Islet precursor cell (in vitro differentiated cells): Measurements from ENCODE around the gene KRTAP10-9.
"Not testable (repeated sequence)": the region's sequence is repeated elsewhere in the genome, so short reads cannot be mapped to it uniquely, and the experiment has no call there.

Source experiments
- DNase-seq: peaks from one replicate; pipeline ENCODE4 v3.0.0-alpha.2; 2018

Gene KRTAP10-9

GRCh38 chr21:44626673-44627143, at the start of gene KRTAP10-9:
Gene KRTAP10-9 (plus strand): TSS chr21:44627093. CDS start chr21:44627172, 79 bp downstream.
- DNase-seq = no peak

GRCh38 chr21:44578371-44579055, 48.4 kb upstream of the KRTAP10-9 start:
- DNase-seq = peak; percentile 41

GRCh38 chr21:44579056-44579832, 47.6 kb upstream of the KRTAP10-9 start:
- peak; percentile 35 for DNase-seq

GRCh38 chr21:44579833-44580144, 47.1 kb upstream of the KRTAP10-9 start:
- DNase-seq = peak; percentile 43

GRCh38 chr21:44580231-44580821, 46.6 kb upstream of the KRTAP10-9 start, which contains the start of gene KRTAP10-5:
Gene KRTAP10-5 (minus strand): TSS chr21:44580604. CDS start chr21:44580578, 26 bp downstream.
- DNase-seq = peak; percentile 37

- no peak for DNase-seq
These were observed 45.7 kb upstream of the KRTAP10-9 start for GRCh38 chr21:44581158-44581557.

GRCh38 chr21:44582055-44582454, 44.8 kb upstream of the KRTAP10-9 start:
- no peak for DNase-seq

- DNase-seq = no peak
These were observed 43.6 kb upstream of the KRTAP10-9 start for GRCh38 chr21:44583089-44583799.

- no peak for DNase-seq
These were observed 43.1 kb upstream of the KRTAP10-9 start for GRCh38 chr21:44583800-44584147.

- DNase-seq = no peak
These were observed 41.0 kb upstream of the KRTAP10-9 start for GRCh38 chr21:44585892-44586291.

- no peak for DNase-seq
These were observed 37.8 kb upstream of the KRTAP10-9 start for GRCh38 chr21:44589094-44589493.

- peak; percentile 53 for DNase-seq
These were observed 37.1 kb upstream of the KRTAP10-9 start for GRCh38 chr21:44589586-44590305.

- DNase-seq = no peak
These were observed 36.6 kb upstream of the KRTAP10-9 start for GRCh38 chr21:44590311-44590721.

GRCh38 chr21:44590897-44591800, 35.7 kb upstream of the KRTAP10-9 start:
- not testable (repeated sequence) for DNase-seq

- DNase-seq = not testable (repeated sequence)
These were observed 35.1 kb upstream of the KRTAP10-9 start for GRCh38 chr21:44591801-44592130.

- no peak for DNase-seq
These were observed 34.2 kb upstream of the KRTAP10-9 start, which contains the start of gene KRTAP10-6 for GRCh38 chr21:44592446-44593311. Gene KRTAP10-6 (minus strand): TSS chr21:44592505. CDS start chr21:44592484, 21 bp downstream.

- no peak for DNase-seq
These were observed 33.1 kb upstream of the KRTAP10-9 start for GRCh38 chr21:44593598-44594405.

GRCh38 chr21:44594406-44594916, 32.4 kb upstream of the KRTAP10-9 start:
- DNase-seq = no peak

GRCh38 chr21:44595524-44595923, 31.4 kb upstream of the KRTAP10-9 start:
- DNase-seq = no peak
